ENCODE data around the gene MAGED4B.

The MAGED4B gene

DNA sequence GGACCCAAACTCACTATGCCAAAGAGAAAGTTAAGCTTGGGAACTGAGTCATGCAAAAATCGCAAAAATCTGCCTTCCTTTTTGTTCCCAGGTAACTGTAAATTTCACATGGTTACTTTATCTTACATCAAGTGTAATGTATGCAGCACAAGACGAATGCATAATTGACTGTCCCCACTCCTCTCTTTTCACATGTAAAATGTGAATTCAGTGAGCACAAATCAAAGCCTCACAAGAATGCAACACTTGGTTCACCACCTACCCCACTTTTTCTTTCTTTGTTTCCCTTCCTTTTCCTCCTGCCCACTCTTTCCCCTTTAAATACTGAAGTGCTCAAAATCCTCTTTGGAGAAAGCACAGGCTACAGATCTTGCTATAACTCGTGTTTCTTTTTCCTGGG, 53.2 kb downstream of the MAGED4B start:
- no peak overlapping the region for H3K9ac ChIP-seq (ENCODE audit: low read depth, low read length, poor library complexity, severe bottlenecking)
- no peak overlapping the region for H3K4me3 ChIP-seq (ENCODE audit: low read length, poor library complexity, severe bottlenecking)
- TF ChIP-seq, protein P1, sequence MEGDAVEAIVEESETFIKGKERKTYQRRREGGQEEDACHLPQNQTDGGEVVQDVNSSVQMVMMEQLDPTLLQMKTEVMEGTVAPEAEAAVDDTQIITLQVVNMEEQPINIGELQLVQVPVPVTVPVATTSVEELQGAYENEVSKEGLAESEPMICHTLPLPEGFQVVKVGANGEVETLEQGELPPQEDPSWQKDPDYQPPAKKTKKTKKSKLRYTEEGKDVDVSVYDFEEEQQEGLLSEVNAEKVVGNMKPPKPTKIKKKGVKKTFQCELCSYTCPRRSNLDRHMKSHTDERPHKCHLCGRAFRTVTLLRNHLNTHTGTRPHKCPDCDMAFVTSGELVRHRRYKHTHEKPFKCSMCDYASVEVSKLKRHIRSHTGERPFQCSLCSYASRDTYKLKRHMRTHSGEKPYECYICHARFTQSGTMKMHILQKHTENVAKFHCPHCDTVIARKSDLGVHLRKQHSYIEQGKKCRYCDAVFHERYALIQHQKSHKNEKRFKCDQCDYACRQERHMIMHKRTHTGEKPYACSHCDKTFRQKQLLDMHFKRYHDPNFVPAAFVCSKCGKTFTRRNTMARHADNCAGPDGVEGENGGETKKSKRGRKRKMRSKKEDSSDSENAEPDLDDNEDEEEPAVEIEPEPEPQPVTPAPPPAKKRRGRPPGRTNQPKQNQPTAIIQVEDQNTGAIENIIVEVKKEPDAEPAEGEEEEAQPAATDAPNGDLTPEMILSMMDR (conservative IDR thresholded peaks at IDR 0.05; ENCODE audit: low read length): no peak
- no peak for TF ChIP-seq EZH2phosphoT487 (IDR thresholded peaks at IDR 0.05; ENCODE audit: borderline replicate concordance)
- H3K9me2 ChIP-seq (replicated peaks; ENCODE audit: low read depth, low read length): no peaks in the 10 kb centered on the region
- H2AFZ ChIP-seq (ENCODE audit: low read length): no peak overlapping the region
- H3K4me2 ChIP-seq (ENCODE audit: low read depth, low read length, poor library complexity, severe bottlenecking): no peak overlapping the region
- no peaks in the 10 kb centered on the region for H4K20me1 ChIP-seq (ENCODE audit: insufficient read depth, low read length, poor library complexity, severe bottlenecking)
- H3K4me1 ChIP-seq (ENCODE audit: insufficient read depth, low read length, poor library complexity, severe bottlenecking): no peaks in the 10 kb centered on the region
- no peaks in the 10 kb centered on the region for H3K9me3 ChIP-seq (ENCODE audit: insufficient read depth, low read depth, low read length)
- H3K79me2 ChIP-seq (ENCODE audit: insufficient read depth, low read length): no peaks in the 10 kb centered on the region
- H3K36me3 ChIP-seq (ENCODE audit: insufficient read depth, low read length): no peaks in the 10 kb centered on the region
- H3K27me3 ChIP-seq (ENCODE audit: insufficient read depth, low read length, poor library complexity, severe bottlenecking): no peaks in the 10 kb centered on the region
- no peaks in the 10 kb centered on the region for H3F3A ChIP-seq (ENCODE audit: low read depth)

Data from Loucy (cell line).